Activated naive CD8-positive, alpha-beta T cell treated with anti-CD3 and anti-CD28 coated beads, Interleukin-2, amount 50 U/mL, for 24 hours (primary cell): ENCODE data around the gene MAVS.

Source experiments
- ATAC-seq: fragments of 150-1000 bp; cut with Tn5 transposase; one replicate; pipeline ENCODE4 v1.10.0; 2021
- DNase-seq: peaks from one replicate; pipeline ENCODE4 v3.0.0; 2021
- H3K27ac Mint-ChIP-seq: one replicate; pipeline ENCODE4 v1.8.0; 2021; ENCODE audit warnings: mild to moderate bottlenecking, mixed read lengths
- H3K27me3 Mint-ChIP-seq: one replicate; pipeline ENCODE4 v1.8.0; 2021; ENCODE audit warnings: mixed read lengths
- H3K36me3 Mint-ChIP-seq: one replicate; pipeline ENCODE4 v1.8.0; 2021; ENCODE audit warnings: low read depth, mixed read lengths
- H3K4me1 Mint-ChIP-seq: one replicate; pipeline ENCODE4 v1.8.0; 2021; ENCODE audit warnings: mixed read lengths
- H3K4me3 Mint-ChIP-seq: one replicate; pipeline ENCODE4 v1.8.0; 2021; ENCODE audit warnings: mild to moderate bottlenecking, moderate library complexity, mixed read lengths
- H3K9me3 Mint-ChIP-seq: one replicate; pipeline ENCODE4 v1.8.0; 2021; ENCODE audit warnings: mixed read lengths

MAVS gene

DNA sequence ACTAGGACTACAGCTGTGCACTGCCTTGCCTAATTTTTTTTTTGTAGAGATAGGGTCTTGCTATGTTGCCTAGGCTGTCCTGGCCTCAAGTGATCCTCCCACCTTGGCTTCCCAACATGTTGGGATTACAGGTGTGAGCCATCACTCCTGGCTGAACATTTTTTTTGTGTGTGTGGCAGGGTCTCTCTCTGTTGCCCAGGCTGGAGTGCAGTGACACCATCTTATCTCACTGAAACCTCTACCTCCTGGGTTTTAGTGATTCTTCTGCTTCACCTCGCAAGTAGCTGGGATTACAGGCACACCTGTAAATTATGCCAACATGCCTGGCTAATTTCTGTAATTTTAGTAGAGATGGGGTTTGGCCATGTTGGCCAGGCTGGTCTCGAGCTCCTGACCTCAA is 67.8 kb downstream of the MAVS start:
- Mint-ChIP-seq H3K27me3 (no peaks in the 10 kb centered on the region), H3K4me3 (no peak overlapping the region), H3K27ac (no peak overlapping the region), H3K9me3 (no peaks in the 10 kb centered on the region), H3K4me1 (peaks cover 35% of the 10 kb centered on the region), H3K36me3 (peaks cover 64% of the 10 kb centered on the region)
- DNase-seq (no peak), ATAC-seq (no peak)

DNA sequence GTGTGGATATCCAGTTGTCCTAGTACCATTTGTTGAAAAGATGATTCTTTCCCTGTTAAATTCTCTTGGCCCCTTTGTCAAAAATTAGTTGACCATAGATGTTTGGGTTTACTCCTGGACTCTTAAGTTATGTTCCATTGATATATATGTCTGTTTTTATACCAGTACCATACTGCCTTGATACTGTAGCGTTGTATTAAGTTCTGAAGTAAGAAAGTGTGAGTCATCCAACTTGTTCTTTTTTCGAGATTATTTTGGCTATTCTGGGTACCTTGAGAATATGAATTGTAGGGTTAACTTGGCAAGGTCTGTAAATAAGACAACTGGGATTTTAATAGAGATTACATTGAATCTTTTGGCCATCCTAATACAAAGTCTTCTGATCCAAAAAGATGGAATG is 69.1 kb downstream of the MAVS start:
- peaks cover 57% of the 10 kb centered on the region for H3K36me3 Mint-ChIP-seq

DNA sequence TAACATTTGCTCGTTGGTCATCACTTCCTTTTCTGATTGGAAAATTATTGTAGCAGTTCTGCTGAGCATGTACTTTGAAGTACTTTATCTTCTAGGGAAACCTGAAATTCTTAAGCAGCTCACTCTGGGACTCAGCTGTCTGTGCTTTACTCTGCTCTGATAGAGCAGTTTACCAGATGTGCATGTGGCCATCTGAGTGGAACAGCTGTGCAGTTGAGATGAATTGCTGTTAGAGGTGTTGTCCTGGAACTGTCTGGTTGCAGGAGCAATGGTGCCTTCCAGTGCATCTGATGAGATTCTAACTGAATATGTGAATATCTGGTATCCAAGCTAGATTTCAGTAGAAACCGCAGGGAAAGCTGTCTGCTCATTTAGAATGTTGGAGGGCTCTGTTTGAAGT is 69.7 kb downstream of the MAVS start:
- Mint-ChIP-seq H3K36me3 (peaks cover 57% of the 10 kb centered on the region), H3K4me3 (no peak overlapping the region), H3K9me3 (no peaks in the 10 kb centered on the region), H3K4me1 (peaks cover 33% of the 10 kb centered on the region), H3K27ac (no peak overlapping the region), H3K27me3 (no peaks in the 10 kb centered on the region)
- DNase-seq (no peak), ATAC-seq (no peak)

More for the DNA sequence above, 69.1 kb downstream of the MAVS start:
- H3K4me3 Mint-ChIP-seq = no peak overlapping the region
- H3K4me1 Mint-ChIP-seq = peaks cover 33% of the 10 kb centered on the region
- ATAC-seq (no peak), DNase-seq (no peak)
- H3K9me3 Mint-ChIP-seq = no peaks in the 10 kb centered on the region
- no peaks in the 10 kb centered on the region for H3K27me3 Mint-ChIP-seq
- H3K27ac Mint-ChIP-seq = peak overlapping the region; percentile 67

DNA sequence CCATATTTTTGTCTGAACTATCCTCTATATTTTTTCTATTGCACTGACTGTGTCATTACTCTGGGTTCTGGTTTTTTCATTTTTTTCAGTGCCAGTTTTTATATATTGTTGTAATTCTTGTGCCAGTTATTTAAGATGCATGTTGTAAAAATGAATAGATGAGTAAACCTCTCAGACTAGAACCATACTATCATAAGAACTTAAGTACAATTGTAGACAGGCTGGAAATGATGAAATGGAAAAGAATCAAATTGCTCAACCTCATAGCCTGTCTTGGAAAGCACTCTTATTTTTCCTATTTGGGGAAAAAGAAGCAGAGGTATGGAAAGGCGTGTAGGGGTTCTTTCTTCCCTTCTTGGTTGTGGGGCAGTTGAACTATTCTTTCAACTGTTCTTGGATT is 72.7 kb downstream of the MAVS start:
- no peak overlapping the region for H3K4me3 Mint-ChIP-seq
- H3K36me3 Mint-ChIP-seq = peaks cover 58% of the 10 kb centered on the region
- no peaks in the 10 kb centered on the region for H3K27me3 Mint-ChIP-seq
- no peak for DNase-seq
- ATAC-seq = no peak
- H3K27ac Mint-ChIP-seq = peak overlapping the region; percentile 11
- H3K4me1 Mint-ChIP-seq = peaks cover 53% of the 10 kb centered on the region
- H3K9me3 Mint-ChIP-seq = no peaks in the 10 kb centered on the region

DNA sequence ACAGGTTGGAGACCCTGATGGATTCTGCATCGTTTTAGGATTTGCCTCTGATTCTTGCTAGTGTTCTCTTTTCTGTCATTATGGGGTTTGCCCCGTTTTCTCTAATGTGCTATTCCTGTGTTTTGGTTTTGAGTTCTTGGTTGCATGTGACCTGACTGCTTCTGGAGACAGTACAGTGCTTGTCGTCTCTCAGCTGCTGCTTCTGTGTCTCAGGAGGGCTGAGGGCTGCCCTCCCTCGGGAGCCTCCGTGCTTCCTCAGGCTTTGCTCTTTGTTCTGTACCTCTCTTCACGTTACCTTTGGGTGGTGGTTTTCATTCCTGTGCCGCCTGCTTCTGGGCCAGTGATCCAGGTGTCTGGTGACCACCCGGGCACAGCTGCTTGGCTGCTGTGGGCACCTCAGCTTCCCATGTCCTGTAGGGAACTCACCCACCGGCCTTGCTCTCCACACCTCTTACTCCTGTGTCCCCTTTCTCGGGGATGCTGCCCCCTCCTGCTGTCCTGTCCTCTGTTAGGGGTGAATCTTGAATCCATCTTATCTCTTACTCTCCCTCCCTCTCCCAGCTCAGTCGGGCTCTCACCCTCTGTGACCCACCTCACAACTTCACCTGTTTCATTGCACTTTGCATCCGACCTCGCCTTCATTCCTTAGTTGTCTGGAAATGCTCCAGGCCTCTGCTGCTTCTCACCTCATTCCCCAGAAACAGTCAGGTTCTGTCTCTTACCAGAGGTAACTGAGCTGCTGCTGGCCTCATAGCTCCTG is 75.8 kb downstream of the MAVS start:
- DNase-seq (no peak), ATAC-seq (no peak)
- Mint-ChIP-seq H3K36me3 (peaks cover 55% of the 10 kb centered on the region), H3K4me1 (peaks cover 51% of the 10 kb centered on the region), H3K27ac (peak overlapping the region; percentile 87), H3K27me3 (no peaks in the 10 kb centered on the region), H3K4me3 (no peak overlapping the region), H3K9me3 (no peaks in the 10 kb centered on the region)

DNA sequence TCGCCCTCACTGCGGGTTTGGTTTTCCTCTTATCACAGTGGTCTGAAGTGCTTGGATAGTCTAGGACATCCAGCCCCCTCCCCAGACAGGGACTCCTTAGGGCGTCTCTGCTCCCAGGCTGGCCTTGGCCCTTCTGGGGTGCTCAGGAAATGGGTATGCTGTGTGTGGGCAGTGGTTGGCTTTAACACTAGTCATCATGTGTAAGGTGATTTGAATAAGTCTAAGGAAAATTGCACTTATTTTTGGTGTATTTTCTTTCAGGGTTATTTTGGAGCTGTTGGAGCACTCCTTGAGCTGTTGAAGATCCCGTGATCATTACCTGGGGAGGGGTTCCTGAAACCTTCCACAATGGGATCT is 76.3 kb downstream of the MAVS start:
- Mint-ChIP-seq H3K27me3 (no peaks in the 10 kb centered on the region), H3K36me3 (peaks cover 53% of the 10 kb centered on the region), H3K27ac (peak overlapping the region; percentile 87), H3K9me3 (no peaks in the 10 kb centered on the region), H3K4me1 (peaks cover 51% of the 10 kb centered on the region), H3K4me3 (no peak overlapping the region)
- ATAC-seq (no peak), DNase-seq (no peak)

DNA sequence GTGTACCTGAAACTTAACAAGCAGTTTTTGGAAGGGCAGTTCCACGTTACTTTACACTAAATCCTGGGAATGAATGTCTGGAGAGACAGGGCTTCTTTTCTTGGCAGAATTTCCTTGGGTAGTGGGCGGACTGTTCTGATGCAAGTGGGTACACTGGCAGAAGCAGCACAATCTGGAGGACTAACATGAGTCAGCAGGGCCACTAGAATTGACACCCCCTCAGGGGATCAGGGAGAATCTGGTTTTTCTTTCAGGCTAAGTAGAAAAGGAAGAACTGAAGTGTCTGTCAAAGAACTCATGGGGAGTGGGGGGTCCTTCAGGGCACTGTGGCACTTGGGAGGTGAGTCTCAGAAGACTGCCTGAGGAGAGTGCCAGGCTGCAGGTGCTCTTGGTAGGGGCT is 77.2 kb downstream of the MAVS start:
- Mint-ChIP-seq H3K36me3 (peaks cover 44% of the 10 kb centered on the region), H3K4me1 (peaks cover 43% of the 10 kb centered on the region), H3K9me3 (no peaks in the 10 kb centered on the region), H3K27ac (peak overlapping the region; percentile 87), H3K27me3 (no peaks in the 10 kb centered on the region), H3K4me3 (no peak overlapping the region)
- ATAC-seq = no peak
- no peak for DNase-seq

DNA sequence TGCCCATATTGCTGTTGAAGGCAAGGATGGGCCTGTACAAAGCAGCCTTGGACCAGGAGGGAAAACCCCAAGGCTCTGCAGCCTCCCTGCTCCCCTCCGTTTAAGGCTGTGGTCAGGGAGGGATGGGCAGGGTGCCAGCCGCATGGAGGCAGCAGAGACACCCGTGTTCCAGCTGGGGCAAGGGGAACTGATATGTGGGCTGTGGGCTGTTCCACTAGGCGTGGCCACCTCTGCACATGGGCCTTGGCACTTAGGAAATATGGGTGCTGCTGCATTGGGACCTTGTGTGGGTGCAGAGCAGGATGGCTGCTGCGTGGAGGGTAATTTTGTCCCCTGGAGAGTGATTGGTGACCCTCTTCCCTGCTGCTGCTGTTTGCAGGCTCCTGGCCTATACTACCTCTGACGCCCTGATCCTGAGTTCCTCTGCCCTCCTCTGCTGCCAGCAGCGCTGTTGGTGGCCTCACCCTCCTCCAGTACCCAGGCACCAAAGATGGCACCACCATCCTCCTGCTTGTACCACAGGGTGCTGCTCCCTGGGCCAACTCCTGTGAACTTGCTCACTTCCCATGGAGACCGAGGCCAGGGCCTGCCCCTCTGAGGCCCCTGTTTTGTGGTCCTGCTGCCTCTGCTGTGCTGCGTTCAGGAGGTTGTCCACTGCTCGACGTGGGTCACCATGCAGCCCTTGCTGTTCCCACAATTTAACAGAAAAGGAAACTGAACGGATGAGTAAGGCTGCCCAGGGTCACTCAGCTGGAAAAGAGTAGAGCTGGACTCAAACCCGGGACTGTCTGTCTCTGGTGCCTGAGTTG is 77.9 kb downstream of the MAVS start:
- Mint-ChIP-seq H3K4me3 (no peak overlapping the region), H3K9me3 (no peaks in the 10 kb centered on the region), H3K36me3 (peaks cover 40% of the 10 kb centered on the region), H3K27ac (peak overlapping the region; percentile 59), H3K27me3 (no peaks in the 10 kb centered on the region), H3K4me1 (peaks cover 39% of the 10 kb centered on the region)
- ATAC-seq (peak; percentile 21), DNase-seq (no peak)

DNA sequence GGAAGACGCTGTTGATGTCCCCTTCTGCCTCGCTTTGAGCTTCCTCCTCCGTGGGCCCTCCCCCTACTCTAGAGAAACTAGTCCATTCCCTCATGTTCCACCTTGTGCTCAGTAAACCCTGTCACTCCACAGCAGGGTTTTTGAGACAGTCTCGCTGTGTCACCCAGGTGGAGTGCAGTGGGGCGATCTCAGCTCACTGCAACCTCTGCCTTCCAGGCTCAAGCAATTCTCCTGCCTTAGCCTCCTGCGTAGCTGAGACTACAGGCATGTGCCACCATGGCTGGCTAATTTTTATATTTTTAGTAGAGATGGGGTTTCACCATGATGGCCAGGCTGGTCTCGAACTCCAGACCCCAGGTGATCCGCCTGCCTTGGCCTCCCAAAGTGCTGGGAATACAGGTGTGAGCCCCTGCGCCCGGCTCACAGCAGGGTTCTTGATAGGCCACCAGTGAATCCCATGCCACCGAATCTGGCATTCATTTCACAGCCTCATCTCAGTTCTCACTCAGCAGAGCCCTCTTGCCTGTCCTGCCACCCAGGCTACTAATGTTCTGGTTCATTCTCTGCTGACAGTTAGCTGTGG is 78.6 kb downstream of the MAVS start:
- Mint-ChIP-seq H3K27me3 (no peaks in the 10 kb centered on the region), H3K4me1 (peaks cover 44% of the 10 kb centered on the region)

More for the DNA sequence above, 78.6 kb downstream of the MAVS start:
- H3K4me3 Mint-ChIP-seq = no peak overlapping the region
- peak overlapping the region; percentile 59 for H3K27ac Mint-ChIP-seq
- H3K36me3 Mint-ChIP-seq = peaks cover 43% of the 10 kb centered on the region
- no peaks in the 10 kb centered on the region for H3K9me3 Mint-ChIP-seq
- no peak for ATAC-seq
- DNase-seq = no peak
